Adipocyte (in vitro differentiated cells): ENCODE measurements around the gene CPAMD8.
"Not testable (repeated sequence)": the region's sequence is repeated elsewhere in the genome, so short reads cannot be mapped to it uniquely, and the experiment has no call there.

Experiments used
- DNase-seq: peaks from one replicate; pipeline ENCODE4 v3.0.0-alpha.2; 2015; ENCODE audit warnings: low read depth
- H3K27me3 ChIP-seq: replicated peaks from 2 replicates; pipeline ENCODE4 v1.7.0; 2013; ENCODE audit warnings: mild to moderate bottlenecking, low read length, moderate library complexity; ENCODE audit not compliant: control insufficient read depth, insufficient read depth
- H3K36me3 ChIP-seq: 2 replicates; pipeline ENCODE4 v1.7.0; 2013; ENCODE audit warnings: low read length, mild to moderate bottlenecking, moderate library complexity; ENCODE audit not compliant: control insufficient read depth, insufficient read depth, severe bottlenecking
- H3K4me1 ChIP-seq: 2 replicates; pipeline ENCODE4 v1.7.0; 2013; ENCODE audit warnings: mild to moderate bottlenecking, low read length, moderate library complexity; ENCODE audit not compliant: control insufficient read depth, insufficient read depth
- H3K4me3 ChIP-seq: 2 replicates; pipeline ENCODE4 v1.7.0; 2013; ENCODE audit warnings: mild to moderate bottlenecking, low read length, moderate library complexity
- H3K9ac ChIP-seq: 2 replicates; pipeline ENCODE4 v1.7.0; 2013; ENCODE audit warnings: mild to moderate bottlenecking, low read length, moderate library complexity
- H3K9me3 ChIP-seq: 2 replicates; pipeline ENCODE4 v1.7.0; 2013; ENCODE audit warnings: mild to moderate bottlenecking, low read length, moderate library complexity; ENCODE audit not compliant: control insufficient read depth

The CPAMD8 gene

GRCh38 chr19:16960996-16961822 is 65.4 kb downstream of the CPAMD8 start:
- H3K4me3 ChIP-seq, H3K9me3 ChIP-seq, H3K36me3 ChIP-seq, DNase-seq, H3K9ac ChIP-seq: not testable (repeated sequence)
- Histone ChIP-seq H3K4me1 (peaks cover 16% of the 10 kb centered on the region), H3K27me3 (peaks cover 16% of the 10 kb centered on the region)

- H3K4me3 ChIP-seq, H3K36me3 ChIP-seq, H3K9me3 ChIP-seq, DNase-seq, H3K9ac ChIP-seq: not testable (repeated sequence)
- H3K4me1 ChIP-seq: peaks cover 17% of the 10 kb centered on the region
- H3K27me3 ChIP-seq: peaks cover 16% of the 10 kb centered on the region
Observed at GRCh38 chr19:16958277-16958676, 68.3 kb downstream of the CPAMD8 start.

- peaks cover 17% of the 10 kb centered on the region for H3K4me1 ChIP-seq
- no peak for DNase-seq
Observed at GRCh38 chr19:16957855-16958254, 68.8 kb downstream of the CPAMD8 start.

GRCh38 chr19:16957151-16957701 is 69.4 kb downstream of the CPAMD8 start:
- Histone ChIP-seq H3K9me3 (peaks cover 2% of the 10 kb centered on the region), H3K27me3 (peaks cover 21% of the 10 kb centered on the region)
- peak; percentile 36 for DNase-seq

More at GRCh38 chr19:16957855-16958254, 68.8 kb downstream of the CPAMD8 start:
- Histone ChIP-seq H3K9ac (no peak overlapping the region), H3K36me3 (no peaks in the 10 kb centered on the region), H3K9me3 (peaks cover 2% of the 10 kb centered on the region), H3K27me3 (peaks cover 16% of the 10 kb centered on the region), H3K4me3 (no peak overlapping the region)

GRCh38 chr19:16955161-16955560 is 71.4 kb downstream of the CPAMD8 start:
- DNase-seq: no peak
- H3K36me3 ChIP-seq: no peaks in the 10 kb centered on the region
- no peak overlapping the region for H3K9ac ChIP-seq

More at GRCh38 chr19:16957151-16957701, 69.4 kb downstream of the CPAMD8 start:
- peaks cover 17% of the 10 kb centered on the region for H3K4me1 ChIP-seq
- H3K36me3 ChIP-seq: no peaks in the 10 kb centered on the region
- no peak overlapping the region for H3K9ac ChIP-seq
- H3K4me3 ChIP-seq: no peak overlapping the region

GRCh38 chr19:16952046-16952445 is 74.6 kb downstream of the CPAMD8 start:
- DNase-seq: no peak
- H3K36me3 ChIP-seq: no peaks in the 10 kb centered on the region
- no peak overlapping the region for H3K9ac ChIP-seq
- peaks cover 27% of the 10 kb centered on the region for H3K27me3 ChIP-seq
- no peak overlapping the region for H3K4me3 ChIP-seq
- H3K4me1 ChIP-seq: peaks cover 9% of the 10 kb centered on the region
- no peaks in the 10 kb centered on the region for H3K9me3 ChIP-seq

More at GRCh38 chr19:16955161-16955560, 71.4 kb downstream of the CPAMD8 start:
- peaks cover 2% of the 10 kb centered on the region for H3K9me3 ChIP-seq
- H3K4me1 ChIP-seq: peaks cover 17% of the 10 kb centered on the region
- peaks cover 21% of the 10 kb centered on the region for H3K27me3 ChIP-seq
- H3K4me3 ChIP-seq: no peak overlapping the region

GRCh38 chr19:16951529-16951928 is 75.1 kb downstream of the CPAMD8 start:
- H3K4me3 ChIP-seq: no peak overlapping the region
- H3K27me3 ChIP-seq: peaks cover 27% of the 10 kb centered on the region
- no peaks in the 10 kb centered on the region for H3K36me3 ChIP-seq
- no peaks in the 10 kb centered on the region for H3K9me3 ChIP-seq
- H3K9ac ChIP-seq: no peak overlapping the region
- no peak for DNase-seq
- H3K4me1 ChIP-seq: peaks cover 4% of the 10 kb centered on the region

- no peaks in the 10 kb centered on the region for H3K9me3 ChIP-seq
- H3K4me1 ChIP-seq: no peaks in the 10 kb centered on the region
- no peaks in the 10 kb centered on the region for H3K36me3 ChIP-seq
- no peak for DNase-seq
- peaks cover 35% of the 10 kb centered on the region for H3K27me3 ChIP-seq
- H3K9ac ChIP-seq: no peak overlapping the region
- no peak overlapping the region for H3K4me3 ChIP-seq
Observed at GRCh38 chr19:16949496-16950023, 77.0 kb downstream of the CPAMD8 start.

- Histone ChIP-seq H3K27me3 (peaks cover 37% of the 10 kb centered on the region), H3K9ac (no peak overlapping the region), H3K4me3 (no peak overlapping the region), H3K36me3 (no peaks in the 10 kb centered on the region), H3K4me1 (no peaks in the 10 kb centered on the region), H3K9me3 (no peaks in the 10 kb centered on the region)
- DNase-seq: no peak
Observed at GRCh38 chr19:16946951-16947940, 79.4 kb downstream of the CPAMD8 start.

- no peak for DNase-seq
Observed at GRCh38 chr19:16945762-16946465, 80.7 kb downstream of the CPAMD8 start.

More at GRCh38 chr19:16945762-16946465, 80.7 kb downstream of the CPAMD8 start:
- H3K4me1 ChIP-seq: no peaks in the 10 kb centered on the region
- no peak overlapping the region for H3K4me3 ChIP-seq
- no peaks in the 10 kb centered on the region for H3K36me3 ChIP-seq
- no peak overlapping the region for H3K9ac ChIP-seq
- H3K27me3 ChIP-seq: peaks cover 34% of the 10 kb centered on the region
- no peaks in the 10 kb centered on the region for H3K9me3 ChIP-seq
